ENCODE results near the gene ATP8B3.

The ATP8B3 gene

GRCh38 chr19:1789261-1790041, 22.6 kb downstream of the ATP8B3 start:
- no peaks in the 10 kb centered on the region for H3K27me3 ChIP-seq (ENCODE audit: control insufficient read depth, insufficient read depth, low read length)
- no peak overlapping the region for H3K4me3 ChIP-seq (ENCODE audit: low read length)
- no peaks in the 10 kb centered on the region for H3K36me3 ChIP-seq (ENCODE audit: control insufficient read depth, insufficient read depth, low read length)
- no peak overlapping the region for H3K27ac ChIP-seq (ENCODE audit: low read depth, low read length)
- H3K9ac ChIP-seq (ENCODE audit: low read length) = no peak overlapping the region
- no peaks in the 10 kb centered on the region for H3K4me1 ChIP-seq (ENCODE audit: control insufficient read depth, insufficient read depth, low read length)

- no peak overlapping the region for H3K9ac ChIP-seq (ENCODE audit: low read length)
- peaks cover 5% of the 10 kb centered on the region for H3K27me3 ChIP-seq (ENCODE audit: control insufficient read depth, insufficient read depth, low read length)
- H3K36me3 ChIP-seq (ENCODE audit: control insufficient read depth, insufficient read depth, low read length) = no peaks in the 10 kb centered on the region
Observed at GRCh38 chr19:1787116-1787515, 25.0 kb downstream of the ATP8B3 start.

GRCh38 chr19:1786668-1787067, 25.4 kb downstream of the ATP8B3 start:
- H3K36me3 ChIP-seq (ENCODE audit: control insufficient read depth, insufficient read depth, low read length) = no peaks in the 10 kb centered on the region
- no peak overlapping the region for H3K27ac ChIP-seq (ENCODE audit: low read depth, low read length)
- H3K4me1 ChIP-seq (ENCODE audit: control insufficient read depth, insufficient read depth, low read length) = no peaks in the 10 kb centered on the region
- H3K4me3 ChIP-seq (ENCODE audit: low read length) = no peak overlapping the region
- peaks cover 5% of the 10 kb centered on the region for H3K27me3 ChIP-seq (ENCODE audit: control insufficient read depth, insufficient read depth, low read length)
- H3K9ac ChIP-seq (ENCODE audit: low read length) = no peak overlapping the region

More at GRCh38 chr19:1787116-1787515, 25.0 kb downstream of the ATP8B3 start:
- Histone ChIP-seq H3K4me1 (ENCODE audit: control insufficient read depth, insufficient read depth, low read length) (no peaks in the 10 kb centered on the region), H3K27ac (ENCODE audit: low read depth, low read length) (no peak overlapping the region), H3K4me3 (ENCODE audit: low read length) (no peak overlapping the region)

- Histone ChIP-seq H3K4me1 (ENCODE audit: control insufficient read depth, insufficient read depth, low read length) (no peaks in the 10 kb centered on the region), H3K9ac (ENCODE audit: low read length) (no peak overlapping the region), H3K27me3 (ENCODE audit: control insufficient read depth, insufficient read depth, low read length) (peaks cover 9% of the 10 kb centered on the region), H3K4me3 (ENCODE audit: low read length) (no peak overlapping the region), H3K36me3 (ENCODE audit: control insufficient read depth, insufficient read depth, low read length) (no peaks in the 10 kb centered on the region), H3K27ac (ENCODE audit: low read depth, low read length) (no peak overlapping the region)
Observed at GRCh38 chr19:1785310-1785709, 26.8 kb downstream of the ATP8B3 start.

- Histone ChIP-seq H3K4me1 (ENCODE audit: control insufficient read depth, insufficient read depth, low read length) (no peaks in the 10 kb centered on the region), H3K27me3 (ENCODE audit: control insufficient read depth, insufficient read depth, low read length) (peaks cover 14% of the 10 kb centered on the region), H3K4me3 (ENCODE audit: low read length) (no peak overlapping the region), H3K9ac (ENCODE audit: low read length) (no peak overlapping the region), H3K27ac (ENCODE audit: low read depth, low read length) (no peak overlapping the region), H3K36me3 (ENCODE audit: control insufficient read depth, insufficient read depth, low read length) (no peaks in the 10 kb centered on the region)
Observed at GRCh38 chr19:1783874-1784273, 28.2 kb downstream of the ATP8B3 start.

GRCh38 chr19:1783354-1783753, 28.7 kb downstream of the ATP8B3 start:
- H3K9ac ChIP-seq (ENCODE audit: low read length) = no peak overlapping the region
- no peaks in the 10 kb centered on the region for H3K36me3 ChIP-seq (ENCODE audit: control insufficient read depth, insufficient read depth, low read length)
- H3K27ac ChIP-seq (ENCODE audit: low read depth, low read length) = no peak overlapping the region
- H3K4me1 ChIP-seq (ENCODE audit: control insufficient read depth, insufficient read depth, low read length) = no peaks in the 10 kb centered on the region
- H3K27me3 ChIP-seq (ENCODE audit: control insufficient read depth, insufficient read depth, low read length) = peaks cover 14% of the 10 kb centered on the region
- H3K4me3 ChIP-seq (ENCODE audit: low read length) = no peak overlapping the region

- peaks cover 14% of the 10 kb centered on the region for H3K27me3 ChIP-seq (ENCODE audit: control insufficient read depth, insufficient read depth, low read length)
- H3K9ac ChIP-seq (ENCODE audit: low read length) = no peak overlapping the region
- H3K27ac ChIP-seq (ENCODE audit: low read depth, low read length) = no peak overlapping the region
- no peak overlapping the region for H3K4me3 ChIP-seq (ENCODE audit: low read length)
- H3K36me3 ChIP-seq (ENCODE audit: control insufficient read depth, insufficient read depth, low read length) = no peaks in the 10 kb centered on the region
- no peaks in the 10 kb centered on the region for H3K4me1 ChIP-seq (ENCODE audit: control insufficient read depth, insufficient read depth, low read length)
Observed at GRCh38 chr19:1782521-1782920, 29.6 kb downstream of the ATP8B3 start.

- no peaks in the 10 kb centered on the region for H3K36me3 ChIP-seq (ENCODE audit: control insufficient read depth, insufficient read depth, low read length)
- H3K27ac ChIP-seq (ENCODE audit: low read depth, low read length) = no peak overlapping the region
- H3K27me3 ChIP-seq (ENCODE audit: control insufficient read depth, insufficient read depth, low read length) = peaks cover 25% of the 10 kb centered on the region
- no peak overlapping the region for H3K4me3 ChIP-seq (ENCODE audit: low read length)
- H3K4me1 ChIP-seq (ENCODE audit: control insufficient read depth, insufficient read depth, low read length) = no peaks in the 10 kb centered on the region
- H3K9ac ChIP-seq (ENCODE audit: low read length) = no peak overlapping the region
Observed at GRCh38 chr19:1780272-1780958, 31.7 kb downstream of the ATP8B3 start.

- Histone ChIP-seq H3K4me3 (ENCODE audit: low read length) (no peak overlapping the region), H3K36me3 (ENCODE audit: control insufficient read depth, insufficient read depth, low read length) (no peaks in the 10 kb centered on the region), H3K9ac (ENCODE audit: low read length) (no peak overlapping the region), H3K4me1 (ENCODE audit: control insufficient read depth, insufficient read depth, low read length) (no peaks in the 10 kb centered on the region), H3K27ac (ENCODE audit: low read depth, low read length) (no peak overlapping the region), H3K27me3 (ENCODE audit: control insufficient read depth, insufficient read depth, low read length) (peaks cover 28% of the 10 kb centered on the region)
Observed at GRCh38 chr19:1779574-1779973, 32.5 kb downstream of the ATP8B3 start.

- Histone ChIP-seq H3K4me1 (ENCODE audit: control insufficient read depth, insufficient read depth, low read length) (no peaks in the 10 kb centered on the region), H3K27me3 (ENCODE audit: control insufficient read depth, insufficient read depth, low read length) (peaks cover 32% of the 10 kb centered on the region), H3K4me3 (ENCODE audit: low read length) (no peak overlapping the region), H3K9ac (ENCODE audit: low read length) (no peak overlapping the region), H3K27ac (ENCODE audit: low read depth, low read length) (no peak overlapping the region), H3K36me3 (ENCODE audit: control insufficient read depth, insufficient read depth, low read length) (no peaks in the 10 kb centered on the region)
Observed at GRCh38 chr19:1777149-1777548, 34.9 kb downstream of the ATP8B3 start.

- Histone ChIP-seq H3K36me3 (ENCODE audit: control insufficient read depth, insufficient read depth, low read length) (no peaks in the 10 kb centered on the region), H3K4me3 (ENCODE audit: low read length) (no peak overlapping the region), H3K27me3 (ENCODE audit: control insufficient read depth, insufficient read depth, low read length) (peaks cover 32% of the 10 kb centered on the region), H3K27ac (ENCODE audit: low read depth, low read length) (no peak overlapping the region), H3K9ac (ENCODE audit: low read length) (no peak overlapping the region), H3K4me1 (ENCODE audit: control insufficient read depth, insufficient read depth, low read length) (no peaks in the 10 kb centered on the region)
Observed at GRCh38 chr19:1776606-1777147, 35.4 kb downstream of the ATP8B3 start.

GRCh38 chr19:1775951-1776605, 36.0 kb downstream of the ATP8B3 start:
- Histone ChIP-seq H3K36me3 (ENCODE audit: control insufficient read depth, insufficient read depth, low read length) (no peaks in the 10 kb centered on the region), H3K27me3 (ENCODE audit: control insufficient read depth, insufficient read depth, low read length) (peaks cover 31% of the 10 kb centered on the region)

More at GRCh38 chr19:1775951-1776605, 36.0 kb downstream of the ATP8B3 start:
- Histone ChIP-seq H3K9ac (ENCODE audit: low read length) (no peak overlapping the region), H3K4me3 (ENCODE audit: low read length) (no peak overlapping the region), H3K27ac (ENCODE audit: low read depth, low read length) (no peak overlapping the region), H3K4me1 (ENCODE audit: control insufficient read depth, insufficient read depth, low read length) (no peaks in the 10 kb centered on the region)
